Measurements from ENCODE around the gene AMELX. TPM values are rescaled to one million over a fixed set of nuclear protein-coding genes. Genes with fewer than 3 reads are reported as not detected.

AMELX gene
- total and polyA plus RNA-seq, 12 donors, result not detected

- 22 to 43% (median 37%) methylated on average over 3 of the region's 3 CpGs for WGBS, 4 donors
- Histone ChIP-seq H3K36me3 (replicated peaks in 1 of 2) (no peaks in the 10 kb centered on the region), H3K27ac (no peak overlapping the region), H3K4me3 (no peak overlapping the region), H3K9me3 (replicated peaks in 1 of 3) (no peaks in the 10 kb centered on the region), H3K4me1 (replicated peaks in 1 of 2) (no peaks in the 10 kb centered on the region), H3K27me3 (peaks cover 8% of the 10 kb centered on the region)
- TF ChIP-seq CTCF (IDR thresholded peaks at IDR 0.05), result no peak
- no peak for TF ChIP-seq POLR2A (IDR thresholded peaks at IDR 0.05)
- intact Hi-C loops (cut with DNase I), result no loop called here
- no peak for DNase-seq
Measured at GRCh38 chrX:11347300-11347699, 54.1 kb downstream of the AMELX start.

- Histone ChIP-seq H3K36me3 (replicated peaks in 1 of 2) (no peaks in the 10 kb centered on the region), H3K4me1 (replicated peaks in 1 of 2) (no peaks in the 10 kb centered on the region), H3K27ac (no peak overlapping the region), H3K9me3 (replicated peaks in 1 of 3) (no peaks in the 10 kb centered on the region), H3K27me3 (peaks cover 8% of the 10 kb centered on the region), H3K4me3 (no peak overlapping the region)
- DNase-seq, result no peak
- WGBS, 4 donors, result 55 to 92% (median 76%) methylated on average over 1 of the region's 1 CpG
- no peak for TF ChIP-seq POLR2A (IDR thresholded peaks at IDR 0.05)
- no peak for TF ChIP-seq CTCF (IDR thresholded peaks at IDR 0.05)
- intact Hi-C loops (cut with DNase I), result no loop called here
Measured at GRCh38 chrX:11349020-11349419, 55.8 kb downstream of the AMELX start.

GRCh38 chrX:11349661-11350337 is 56.6 kb downstream of the AMELX start:
- intact Hi-C loops (cut with DNase I), result no loop called here
- no peak overlapping the region for H3K27ac ChIP-seq
- peaks cover 8% of the 10 kb centered on the region for H3K27me3 ChIP-seq

More at GRCh38 chrX:11349661-11350337, 56.6 kb downstream of the AMELX start:
- H3K36me3 ChIP-seq (replicated peaks in 1 of 2), result no peaks in the 10 kb centered on the region
- no peak for DNase-seq
- no peak overlapping the region for H3K4me3 ChIP-seq
- H3K9me3 ChIP-seq (replicated peaks in 1 of 3), result no peaks in the 10 kb centered on the region
- WGBS, 4 donors, result 27 to 54% (median 40%) methylated on average over 2 of the region's 2 CpGs
- TF ChIP-seq CTCF (IDR thresholded peaks at IDR 0.05), result no peak
- no peaks in the 10 kb centered on the region for H3K4me1 ChIP-seq (replicated peaks in 1 of 2)

Small RNAs within 50 kb of the gene (microRNA-seq; reads per million reads assigned to microRNA genes)
- 0.76 to 1.3 (median 0.85) reads per million in 3 donors for gene MIR548AX

Small RNAs within 50 kb of the gene (small RNA-seq; reads per million reads assigned to genes)
- 0 reads per million in 2 donors for gene MIR548AX

Other genes starting within 250 kb of the AMELX start
- 10 to 100 TPM in 8 of 9 donors, 1 to 10 TPM in 1; 8.4 to 35.6 (median 21.1) TPM for gene HCCS, start 182.1 kb upstream of the AMELX start, total RNA-seq
- gene HCCS, start 182.1 kb upstream of the AMELX start, polyA plus RNA-seq, result 10 to 100 TPM in 1 of 3 donors, 1 to 10 TPM in 2; 7.1 to 47.0 (median 7.3) TPM